ENCODE results near the gene NDUFA5. TPM values are rescaled to one million over a fixed set of nuclear protein-coding genes. Genes with fewer than 3 reads are reported as not detected.

NDUFA5 gene
- total and polyA plus RNA-seq, 9 donors = 43.2 to 83.3 (median 63.2) TPM

DNA sequence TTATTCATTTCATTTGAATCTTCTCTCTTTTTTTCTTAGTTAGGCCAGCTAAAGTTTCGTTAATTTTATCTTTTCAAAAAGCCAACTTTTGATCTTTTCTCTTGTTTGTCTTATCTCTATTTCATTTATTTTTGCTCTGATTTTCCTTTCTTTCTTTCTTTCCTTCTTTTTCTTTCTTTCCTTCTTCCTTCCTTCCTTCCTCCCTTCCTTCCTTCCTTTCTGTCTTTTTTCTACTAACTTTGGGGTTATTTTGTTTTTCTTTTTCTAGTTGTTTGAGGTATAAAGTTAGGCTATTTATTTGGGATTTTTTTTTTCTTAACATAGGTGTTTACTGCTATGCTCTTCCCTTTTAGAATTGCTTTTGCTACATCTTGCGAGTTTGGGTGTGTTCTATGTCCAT is 30.8 kb upstream of the NDUFA5 start:
- intact Hi-C loops (cut with DNase I) = no loop called here
- H3K4me3 ChIP-seq = no peak overlapping the region
- WGBS, 3 donors = 93 to 96% (median 95%) methylated on average over 2 of the region's 2 CpGs
- no peak for DNase-seq
- no peak overlapping the region for H3K27ac ChIP-seq
- no peaks in the 10 kb centered on the region for H3K27me3 ChIP-seq
- H3K9me3 ChIP-seq = no peaks in the 10 kb centered on the region
- H3K36me3 ChIP-seq = no peaks in the 10 kb centered on the region
- no peaks in the 10 kb centered on the region for H3K4me1 ChIP-seq (ENCODE audit: insufficient read depth)
- TF ChIP-seq CTCF (IDR thresholded peaks at IDR 0.05) (no peak), POLR2A (IDR thresholded peaks at IDR 0.05) (no peak), EP300 (IDR thresholded peaks at IDR 0.05) (no peak)

DNA sequence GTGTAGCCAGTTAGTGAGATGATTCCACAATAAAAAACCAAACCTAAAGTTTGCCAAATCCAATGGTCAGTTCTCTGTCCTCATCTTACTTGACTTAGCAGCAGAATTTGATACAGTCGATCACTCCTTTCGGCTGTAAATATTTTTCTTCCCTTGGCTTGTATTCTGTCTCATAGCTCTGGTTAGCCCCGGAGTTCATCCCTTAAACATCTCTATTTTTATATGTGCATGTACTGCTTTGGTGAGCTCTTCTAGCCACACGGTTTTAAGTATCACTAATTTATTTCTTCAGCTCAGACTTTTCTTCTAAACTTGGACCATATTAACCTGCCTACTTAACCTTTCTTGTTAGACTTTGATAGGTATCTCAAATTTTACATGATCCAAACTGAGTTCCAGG is 26.2 kb upstream of the NDUFA5 start:
- no peaks in the 10 kb centered on the region for H3K9me3 ChIP-seq
- intact Hi-C loops (cut with DNase I) = loop anchor here in 1 of 4 donors (5.0 kb wide), 1 partner anchor 288 kb away; no protein-coding TSS in a partner anchor
- H3K4me3 ChIP-seq = no peak overlapping the region
- H3K4me1 ChIP-seq (ENCODE audit: insufficient read depth) = no peaks in the 10 kb centered on the region
- DNase-seq = no peak
- no peaks in the 10 kb centered on the region for H3K36me3 ChIP-seq
- 88 to 92% (median 91%) methylated on average over 4 of the region's 4 CpGs for WGBS, 3 donors
- H3K27me3 ChIP-seq = no peaks in the 10 kb centered on the region
- H3K27ac ChIP-seq = no peak overlapping the region
- TF ChIP-seq CTCF (IDR thresholded peaks at IDR 0.05) = no peak
- no peak for TF ChIP-seq POLR2A (IDR thresholded peaks at IDR 0.05)
- TF ChIP-seq EP300 (IDR thresholded peaks at IDR 0.05) = no peak

GRCh38 chr7:123581162-123581459 is 23.5 kb upstream of the NDUFA5 start:
- DNase-seq = no peak
- Histone ChIP-seq H3K9me3 (no peaks in the 10 kb centered on the region), H3K27ac (no peak overlapping the region), H3K27me3 (no peaks in the 10 kb centered on the region), H3K36me3 (no peaks in the 10 kb centered on the region), H3K4me3 (no peak overlapping the region), H3K4me1 (ENCODE audit: insufficient read depth) (no peaks in the 10 kb centered on the region)
- intact Hi-C loops (cut with DNase I) = loop anchor here in 1 of 4 donors (5.0 kb wide), 1 partner anchor 291 kb away; no protein-coding TSS in a partner anchor
- 8 to 14% (median 11%) methylated on average over 2 of the region's 2 CpGs for WGBS, 3 donors
- no peak for TF ChIP-seq POLR2A (IDR thresholded peaks at IDR 0.05)
- TF ChIP-seq CTCF (IDR thresholded peaks at IDR 0.05) = no peak
- TF ChIP-seq EP300 (IDR thresholded peaks at IDR 0.05) = no peak

DNA sequence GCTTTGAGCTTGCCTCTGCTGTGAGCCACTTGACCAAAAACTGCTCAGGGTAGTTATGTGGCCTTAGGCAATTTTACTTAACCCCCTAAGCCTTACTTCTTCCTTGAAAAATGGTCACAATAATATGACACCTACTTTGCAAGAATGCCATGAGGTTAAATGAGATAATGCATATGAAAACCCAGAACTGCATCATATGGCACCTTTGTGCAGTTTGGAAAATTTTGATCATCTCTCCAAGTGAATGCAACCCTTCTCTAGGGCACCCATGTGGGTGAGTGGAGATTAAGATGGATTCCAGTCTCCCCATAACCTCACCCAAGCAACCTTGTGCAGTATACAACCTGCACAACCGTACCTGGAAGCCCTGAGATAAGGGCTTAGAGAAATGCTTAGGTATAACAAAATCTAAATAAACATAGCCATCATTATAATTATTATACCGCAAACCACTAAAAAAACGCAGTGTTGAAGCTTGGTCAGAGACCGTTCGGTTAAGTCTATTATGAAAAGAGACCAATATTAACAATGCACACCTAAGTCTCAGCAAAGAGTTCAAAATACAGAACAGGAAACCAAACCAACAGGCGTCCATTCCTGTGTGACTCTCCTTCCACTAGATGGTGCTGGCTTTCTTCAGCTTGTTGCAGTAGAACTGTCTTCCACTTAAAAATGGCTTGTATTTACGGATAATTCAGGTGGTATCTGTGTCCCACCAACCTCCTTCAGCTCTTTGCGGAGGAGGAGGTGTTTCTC is 23.0 kb upstream of the NDUFA5 start:
- TF ChIP-seq EP300 (IDR thresholded peaks at IDR 0.05) (no peak), CTCF (IDR thresholded peaks at IDR 0.05) (peak in 2 of 3 donors; percentile 30 to 50)
- WGBS, 3 donors = 23 to 34% (median 25%) methylated on average over 8 of the region's 8 CpGs
- intact Hi-C loops (cut with DNase I) = loop anchor here in 1 of 4 donors (5.0 kb wide), 1 partner anchor 292 kb away; no protein-coding TSS in a partner anchor
- Histone ChIP-seq H3K4me3 (no peak overlapping the region), H3K36me3 (no peaks in the 10 kb centered on the region), H3K27me3 (no peaks in the 10 kb centered on the region), H3K4me1 (ENCODE audit: insufficient read depth) (no peaks in the 10 kb centered on the region), H3K9me3 (no peaks in the 10 kb centered on the region), H3K27ac (no peak overlapping the region)
- DNase-seq = peak in 1 of 5 donors; percentile 27

Measured in ovary (tissue), 9 donors.